Stimulated activated CD4-positive, alpha-beta T cell treated with anti-CD3 and anti-CD28 coated beads, Interleukin-1b, Interleukin-23, amount 100 ng/mL, for 24 hours (primary cell): ENCODE data around the gene SDR42E2.
A peak's percentile ranks its signal among the peaks of the same experiment; 100 is the strongest.
"Not testable (repeated sequence)": the region's sequence is repeated elsewhere in the genome, so short reads cannot be mapped to it uniquely, and the experiment has no call there.

Experiments
- DNase-seq, 4 experiments: peaks; one replicate each; pipeline ENCODE4 v3.0.0-alpha.2; 2020; ENCODE audit warnings: low read depth in 4 of 4, low spot score in 1 of 4

Gene SDR42E2

GRCh38 chr16:22161401-22161800 lies 905 bp upstream of the SDR42E2 start:
- no peak for DNase-seq

- no peak for DNase-seq
Observed at GRCh38 chr16:22162656-22163009, 327 bp downstream of the SDR42E2 start.

- no peak for DNase-seq
Observed at GRCh38 chr16:22163806-22164205, 1.5 kb downstream of the SDR42E2 start.

- no peak for DNase-seq
Observed at GRCh38 chr16:22164482-22164881, 2.2 kb downstream of the SDR42E2 start.

- no peak for DNase-seq
Observed at GRCh38 chr16:22165508-22166285, 3.4 kb downstream of the SDR42E2 start.

- no peak for DNase-seq
Observed at GRCh38 chr16:22171953-22172352, 9.6 kb downstream of the SDR42E2 start.

GRCh38 chr16:22172642-22173041 lies 10.3 kb downstream of the SDR42E2 start:
- DNase-seq = not testable (repeated sequence)

- no peak for DNase-seq
Observed at GRCh38 chr16:22174642-22175041, 12.3 kb downstream of the SDR42E2 start.

GRCh38 chr16:22177968-22178930 lies 15.9 kb downstream of the SDR42E2 start:
- no peak for DNase-seq

GRCh38 chr16:22181426-22181825 lies 19.1 kb downstream of the SDR42E2 start:
- DNase-seq = no peak

GRCh38 chr16:22181843-22182242 lies 19.5 kb downstream of the SDR42E2 start:
- no peak for DNase-seq

- DNase-seq = no peak
Observed at GRCh38 chr16:22183335-22183734, 21.0 kb downstream of the SDR42E2 start.

- no peak for DNase-seq
Observed at GRCh38 chr16:22183901-22184614, 21.8 kb downstream of the SDR42E2 start.

GRCh38 chr16:22184615-22184968 lies 22.3 kb downstream of the SDR42E2 start:
- DNase-seq = no peak

- no peak for DNase-seq
Observed at GRCh38 chr16:22186517-22186916, 24.2 kb downstream of the SDR42E2 start.

- no peak for DNase-seq
Observed at GRCh38 chr16:22188267-22188594, 25.9 kb downstream of the SDR42E2 start.

GRCh38 chr16:22188595-22189442 lies 26.5 kb downstream of the SDR42E2 start:
- DNase-seq = peak in 2 of 4 experiments; percentile 25 to 41

GRCh38 chr16:22189473-22190080 lies 27.3 kb downstream of the SDR42E2 start:
- DNase-seq = no peak

GRCh38 chr16:22190081-22190775 lies 27.9 kb downstream of the SDR42E2 start:
- DNase-seq = peak; percentile 51 to 99 (median 81)
